ENCODE data around the gene MROH9. TPM values are rescaled to one million over a fixed set of nuclear protein-coding genes. Genes with fewer than 3 reads are reported as not detected.

Gene MROH9
- total RNA-seq, 1 experiment from 2014 or later, result not detected

DNA sequence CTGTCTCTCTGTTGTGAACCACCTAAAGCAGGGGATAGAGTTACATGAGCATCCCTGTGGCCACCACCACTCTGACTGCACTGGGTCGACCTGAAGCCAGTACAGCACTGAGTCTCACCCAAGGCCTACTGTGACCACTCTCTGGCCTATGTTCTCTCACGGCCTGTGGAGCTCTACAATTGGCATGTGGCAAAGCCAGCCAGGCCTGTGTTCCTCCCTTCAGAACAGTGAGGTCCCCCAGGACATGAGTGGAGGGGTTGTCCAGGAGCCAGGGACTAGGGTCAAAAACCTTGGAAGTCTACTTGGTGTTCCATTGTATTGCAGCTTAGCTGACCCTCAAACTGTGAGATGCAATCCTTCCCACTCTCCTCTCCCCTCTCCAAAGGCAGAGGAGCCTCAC lies 112.7 kb downstream of the MROH9 start:
- intact Hi-C loops (cut with micrococcal nuclease), result no loop called here
- POLR2A ChIA-PET, result no interaction called here

More for the DNA sequence above, 112.7 kb downstream of the MROH9 start:
- no peaks in the 10 kb centered on the region for H4K20me1 ChIP-seq (ENCODE audit: insufficient read depth)
- no peaks in the 10 kb centered on the region for H3K36me3 ChIP-seq (ENCODE audit: control insufficient read depth in 1 of 2, insufficient read depth in 2 of 2, low read length in 2 of 2)
- DNase-seq (ENCODE audit: low read depth, low spot score) (no peak), ATAC-seq (no peak)
- H3K9me3 ChIP-seq (ENCODE audit: control insufficient read depth in 1 of 2, insufficient read depth in 1 of 2, low read depth in 1 of 2, low read length in 2 of 2), result no peaks in the 10 kb centered on the region
- CTCF ChIA-PET, result no interaction called here
- no peak overlapping the region for H2AFZ ChIP-seq (ENCODE audit: low read depth, low read length, poor library complexity, severe bottlenecking)
- no peak overlapping the region for H3K9ac ChIP-seq (ENCODE audit: low read length)
- TF ChIP-seq, protein P1, sequence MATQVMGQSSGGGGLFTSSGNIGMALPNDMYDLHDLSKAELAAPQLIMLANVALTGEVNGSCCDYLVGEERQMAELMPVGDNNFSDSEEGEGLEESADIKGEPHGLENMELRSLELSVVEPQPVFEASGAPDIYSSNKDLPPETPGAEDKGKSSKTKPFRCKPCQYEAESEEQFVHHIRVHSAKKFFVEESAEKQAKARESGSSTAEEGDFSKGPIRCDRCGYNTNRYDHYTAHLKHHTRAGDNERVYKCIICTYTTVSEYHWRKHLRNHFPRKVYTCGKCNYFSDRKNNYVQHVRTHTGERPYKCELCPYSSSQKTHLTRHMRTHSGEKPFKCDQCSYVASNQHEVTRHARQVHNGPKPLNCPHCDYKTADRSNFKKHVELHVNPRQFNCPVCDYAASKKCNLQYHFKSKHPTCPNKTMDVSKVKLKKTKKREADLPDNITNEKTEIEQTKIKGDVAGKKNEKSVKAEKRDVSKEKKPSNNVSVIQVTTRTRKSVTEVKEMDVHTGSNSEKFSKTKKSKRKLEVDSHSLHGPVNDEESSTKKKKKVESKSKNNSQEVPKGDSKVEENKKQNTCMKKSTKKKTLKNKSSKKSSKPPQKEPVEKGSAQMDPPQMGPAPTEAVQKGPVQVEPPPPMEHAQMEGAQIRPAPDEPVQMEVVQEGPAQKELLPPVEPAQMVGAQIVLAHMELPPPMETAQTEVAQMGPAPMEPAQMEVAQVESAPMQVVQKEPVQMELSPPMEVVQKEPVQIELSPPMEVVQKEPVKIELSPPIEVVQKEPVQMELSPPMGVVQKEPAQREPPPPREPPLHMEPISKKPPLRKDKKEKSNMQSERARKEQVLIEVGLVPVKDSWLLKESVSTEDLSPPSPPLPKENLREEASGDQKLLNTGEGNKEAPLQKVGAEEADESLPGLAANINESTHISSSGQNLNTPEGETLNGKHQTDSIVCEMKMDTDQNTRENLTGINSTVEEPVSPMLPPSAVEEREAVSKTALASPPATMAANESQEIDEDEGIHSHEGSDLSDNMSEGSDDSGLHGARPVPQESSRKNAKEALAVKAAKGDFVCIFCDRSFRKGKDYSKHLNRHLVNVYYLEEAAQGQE (IDR thresholded peaks at IDR 0.05; ENCODE audit: low read depth), result no peak
- TF ChIP-seq POLR2A (IDR thresholded peaks at IDR 0.05; ENCODE audit: borderline replicate concordance, extremely low read depth, insufficient read depth, insufficient read length), result no peak
- no peak for TF ChIP-seq RAD21 (IDR thresholded peaks at IDR 0.05; ENCODE audit: low read depth)
- no peak for TF ChIP-seq TCF7L2 (IDR thresholded peaks at IDR 0.05; ENCODE audit: borderline replicate concordance, extremely low read depth, insufficient read depth, insufficient read length)
- TF ChIP-seq EZH2 (IDR thresholded peaks at IDR 0.05), result no peak
- no peak for TF ChIP-seq SP1 (IDR thresholded peaks at IDR 0.05; ENCODE audit: low read depth)
- no peak for TF ChIP-seq CEBPB (IDR thresholded peaks at IDR 0.05; ENCODE audit: low read depth)
- TF ChIP-seq, protein P2, sequence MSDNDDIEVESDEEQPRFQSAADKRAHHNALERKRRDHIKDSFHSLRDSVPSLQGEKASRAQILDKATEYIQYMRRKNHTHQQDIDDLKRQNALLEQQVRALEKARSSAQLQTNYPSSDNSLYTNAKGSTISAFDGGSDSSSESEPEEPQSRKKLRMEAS (IDR thresholded peaks at IDR 0.05), result no peak
- TF ChIP-seq ZNF274 (IDR thresholded peaks at IDR 0.05; ENCODE audit: low read depth, low read length), result no peak
- no peak for TF ChIP-seq SRF (IDR thresholded peaks at IDR 0.05; ENCODE audit: low read depth)
- TF ChIP-seq, protein P3, sequence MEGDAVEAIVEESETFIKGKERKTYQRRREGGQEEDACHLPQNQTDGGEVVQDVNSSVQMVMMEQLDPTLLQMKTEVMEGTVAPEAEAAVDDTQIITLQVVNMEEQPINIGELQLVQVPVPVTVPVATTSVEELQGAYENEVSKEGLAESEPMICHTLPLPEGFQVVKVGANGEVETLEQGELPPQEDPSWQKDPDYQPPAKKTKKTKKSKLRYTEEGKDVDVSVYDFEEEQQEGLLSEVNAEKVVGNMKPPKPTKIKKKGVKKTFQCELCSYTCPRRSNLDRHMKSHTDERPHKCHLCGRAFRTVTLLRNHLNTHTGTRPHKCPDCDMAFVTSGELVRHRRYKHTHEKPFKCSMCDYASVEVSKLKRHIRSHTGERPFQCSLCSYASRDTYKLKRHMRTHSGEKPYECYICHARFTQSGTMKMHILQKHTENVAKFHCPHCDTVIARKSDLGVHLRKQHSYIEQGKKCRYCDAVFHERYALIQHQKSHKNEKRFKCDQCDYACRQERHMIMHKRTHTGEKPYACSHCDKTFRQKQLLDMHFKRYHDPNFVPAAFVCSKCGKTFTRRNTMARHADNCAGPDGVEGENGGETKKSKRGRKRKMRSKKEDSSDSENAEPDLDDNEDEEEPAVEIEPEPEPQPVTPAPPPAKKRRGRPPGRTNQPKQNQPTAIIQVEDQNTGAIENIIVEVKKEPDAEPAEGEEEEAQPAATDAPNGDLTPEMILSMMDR (IDR thresholded peaks at IDR 0.05 in 2 of 3, conservative IDR thresholded peaks at IDR 0.05 in 1 of 3; ENCODE audit: borderline replicate concordance in 1 of 3, insufficient read depth in 1 of 3, low read depth in 2 of 3, low read length in 2 of 3), result no peak
- TF ChIP-seq, protein P4, sequence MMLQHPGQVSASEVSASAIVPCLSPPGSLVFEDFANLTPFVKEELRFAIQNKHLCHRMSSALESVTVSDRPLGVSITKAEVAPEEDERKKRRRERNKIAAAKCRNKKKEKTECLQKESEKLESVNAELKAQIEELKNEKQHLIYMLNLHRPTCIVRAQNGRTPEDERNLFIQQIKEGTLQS (IDR thresholded peaks at IDR 0.05), result no peak
- TF ChIP-seq, protein P5, sequence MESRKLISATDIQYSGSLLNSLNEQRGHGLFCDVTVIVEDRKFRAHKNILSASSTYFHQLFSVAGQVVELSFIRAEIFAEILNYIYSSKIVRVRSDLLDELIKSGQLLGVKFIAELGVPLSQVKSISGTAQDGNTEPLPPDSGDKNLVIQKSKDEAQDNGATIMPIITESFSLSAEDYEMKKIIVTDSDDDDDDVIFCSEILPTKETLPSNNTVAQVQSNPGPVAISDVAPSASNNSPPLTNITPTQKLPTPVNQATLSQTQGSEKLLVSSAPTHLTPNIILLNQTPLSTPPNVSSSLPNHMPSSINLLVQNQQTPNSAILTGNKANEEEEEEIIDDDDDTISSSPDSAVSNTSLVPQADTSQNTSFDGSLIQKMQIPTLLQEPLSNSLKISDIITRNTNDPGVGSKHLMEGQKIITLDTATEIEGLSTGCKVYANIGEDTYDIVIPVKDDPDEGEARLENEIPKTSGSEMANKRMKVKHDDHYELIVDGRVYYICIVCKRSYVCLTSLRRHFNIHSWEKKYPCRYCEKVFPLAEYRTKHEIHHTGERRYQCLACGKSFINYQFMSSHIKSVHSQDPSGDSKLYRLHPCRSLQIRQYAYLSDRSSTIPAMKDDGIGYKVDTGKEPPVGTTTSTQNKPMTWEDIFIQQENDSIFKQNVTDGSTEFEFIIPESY (IDR thresholded peaks at IDR 0.05; ENCODE audit: extremely low read depth, insufficient replicate concordance, low read length), result no peak
- TF ChIP-seq JUND (IDR thresholded peaks at IDR 0.05), result no peak
- TF ChIP-seq EZH2phosphoT487 (IDR thresholded peaks at IDR 0.05; ENCODE audit: borderline replicate concordance), result no peak
- no peak for TF ChIP-seq FOSL1 (IDR thresholded peaks at IDR 0.05; ENCODE audit: low read depth)
- TF ChIP-seq SIN3A (IDR thresholded peaks at IDR 0.05; ENCODE audit: low read depth), result no peak
- BruUV-seq (replicated peaks), result no TSS peak
- H3K27me3 ChIP-seq (ENCODE audit: insufficient read depth, low read length), result no peaks in the 10 kb centered on the region
- no peak overlapping the region for H3K27ac ChIP-seq (ENCODE audit: low read depth, low read length)
- no peaks in the 10 kb centered on the region for H3K9me2 ChIP-seq (ENCODE audit: insufficient read depth)
- RAD21 ChIA-PET (ENCODE audit: low non-redundant PET in 1 of 2, low total read pairs in 2 of 2, uncharacterized antibody in 2 of 2, unreplicated experiment in 2 of 2), result no interaction called here
- H3K4me1 ChIP-seq (ENCODE audit: control insufficient read depth in 1 of 2, insufficient read depth in 2 of 2, low read length in 2 of 2), result no peaks in the 10 kb centered on the region
- H3K4me2 ChIP-seq (ENCODE audit: low read length), result no peak overlapping the region
- H3K79me2 ChIP-seq (ENCODE audit: insufficient read depth, low read length), result no peaks in the 10 kb centered on the region
- H3K4me3 ChIP-seq (replicated peaks in 1 of 2; ENCODE audit: low read depth in 1 of 2, low read length in 2 of 2), result no peak overlapping the region

Data from HCT116 (cell line).